Sigmoid colon (tissue), 7 donors: ENCODE data around the gene SLC35E4. TPM values are rescaled to one million over a fixed set of nuclear protein-coding genes. Genes with fewer than 3 reads are reported as not detected.
"Not testable (repeated sequence)": the region's sequence is repeated elsewhere in the genome, so short reads cannot be mapped to it uniquely, and the experiment has no call there.

Experiments used
- DNase-seq: peaks from one replicate; pipeline ENCODE4 v3.0.0-alpha.2; 2019
- H3K27ac ChIP-seq, 4 donors: fragments of 200-600 bp; sonication (generic); one replicate each; pipeline ENCODE4 v1.5.1; 2016 to 2019; ENCODE audit warnings: mild to moderate bottlenecking in 1 of 4
- H3K27me3 ChIP-seq, 3 donors: fragments of 200-600 bp; sonication (generic); one replicate each; pipeline ENCODE4 v1.5.1; 2019; ENCODE audit warnings: mild to moderate bottlenecking in 1 of 3
- H3K36me3 ChIP-seq, 4 donors: fragments of 200-600 bp; sonication (generic); one replicate each; pipeline ENCODE4 v1.5.1; 2016 to 2019
- H3K4me1 ChIP-seq, 4 donors: fragments of 200-600 bp; sonication (generic); one replicate each; pipeline ENCODE4 v1.5.1; 2017 to 2019
- H3K4me3 ChIP-seq, 4 donors: fragments of 200-600 bp; sonication (generic); one replicate each; pipeline ENCODE4 v1.5.1; 2017 to 2019; ENCODE audit warnings: mild to moderate bottlenecking in 2 of 4, moderate library complexity in 1 of 4
- H3K9me3 ChIP-seq, 4 donors: fragments of 200-600 bp in 3 of 4; sonication (generic) in 3 of 4; one replicate each; pipeline versions ENCODE4 v1.5.1 to v1.6.1; 2013 to 2019
- EP300 ChIP-seq, 4 donors: sonication (generic); formaldehyde crosslinking; IDR thresholded peaks; one replicate each; pipeline ENCODE4 v1.6.1; 2017; ENCODE audit warnings: antibody characterized with exemption in 4 of 4
- POLR2A ChIP-seq, 2 donors: fragments of 450-650 bp; IDR thresholded peaks; one replicate each; pipeline ENCODE4 v1.6.1; 2016; ENCODE audit warnings: antibody characterized with exemption in 2 of 2, mild to moderate bottlenecking in 2 of 2, moderate library complexity in 2 of 2
- POLR2AphosphoS5 ChIP-seq, 4 donors: sonication (generic); formaldehyde crosslinking; IDR thresholded peaks; one replicate each; pipeline ENCODE4 v1.6.1; 2017; ENCODE audit warnings: antibody characterized with exemption in 4 of 4
- WGBS, 2 donors: extraction: QIAGEN DNeasy Blood & Tissue Kit; methylation state at CpG; one replicate each; pipeline ENCODE4 v1.1.7; 2013; 5-methylcytosine and 5-hydroxymethylcytosine counted together
- intact Hi-C: fragments of 100-400 bp; cut with DNase I; formaldehyde crosslinking; loops from one replicate; pipeline ENCODE4 v1.15.1; 2023
- polyA plus RNA-seq, 3 donors: library from polyadenylated mRNA; stranded (reverse); fragments of 200-250 nt; gene quantifications; one replicate each; pipeline ENCODE4 v1.2.3, GENCODE V29; 2013
- total RNA-seq, 4 donors: library from RNA; depleted of rRNA; stranded (reverse); fragments of >200 nt; gene quantifications; one replicate each; pipeline ENCODE4 v1.1.0, GENCODE V29; 2016
- TF ChIP-seq, protein P1 (sequence below), 4 experiments: fragments of 450-650 bp in 3 of 4; fragments of 200-600 bp in 1 of 4; IDR thresholded peaks; one replicate each; pipeline ENCODE4 v1.5.1; 2016 to 2019; ENCODE audit warnings: antibody characterized with exemption in 4 of 4, mild to moderate bottlenecking in 3 of 4, moderate library complexity in 2 of 4
- donor health status: healthy with polysubstance abuse.
- donor health status: Bipolar disorder and iron deficiency.
- donor health status: healthy.

Gene SLC35E4
- total and polyA plus RNA-seq, 7 donors: 1.2 to 7.7 (median 5.0) TPM

DNA sequence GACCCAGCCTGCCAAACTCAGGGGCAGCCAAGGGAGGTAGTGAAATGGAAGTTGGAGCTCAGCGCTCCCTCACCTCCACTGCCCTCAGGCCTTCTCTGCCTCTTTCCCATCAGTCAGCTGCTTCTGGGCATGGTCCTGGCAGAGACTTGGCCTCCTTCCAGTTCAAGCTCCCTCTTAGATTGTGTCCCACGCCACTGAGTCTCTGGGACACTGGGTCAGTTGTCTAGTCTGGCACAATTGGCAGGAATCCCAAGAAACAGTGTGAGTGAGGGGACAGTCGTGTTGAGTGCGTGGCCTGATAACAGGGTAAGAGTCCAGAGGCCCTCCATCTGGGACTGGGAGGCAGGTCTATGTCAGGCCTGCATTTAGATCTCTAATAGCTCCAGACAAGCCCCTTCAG lies 7.1 kb upstream of the SLC35E4 start:
- WGBS, 2 donors: 77 to 82% methylated on average over 4 of the region's 4 CpGs
- intact Hi-C loops: no loop called here
- H3K9me3 ChIP-seq: no peaks in the 10 kb centered on the region

DNA sequence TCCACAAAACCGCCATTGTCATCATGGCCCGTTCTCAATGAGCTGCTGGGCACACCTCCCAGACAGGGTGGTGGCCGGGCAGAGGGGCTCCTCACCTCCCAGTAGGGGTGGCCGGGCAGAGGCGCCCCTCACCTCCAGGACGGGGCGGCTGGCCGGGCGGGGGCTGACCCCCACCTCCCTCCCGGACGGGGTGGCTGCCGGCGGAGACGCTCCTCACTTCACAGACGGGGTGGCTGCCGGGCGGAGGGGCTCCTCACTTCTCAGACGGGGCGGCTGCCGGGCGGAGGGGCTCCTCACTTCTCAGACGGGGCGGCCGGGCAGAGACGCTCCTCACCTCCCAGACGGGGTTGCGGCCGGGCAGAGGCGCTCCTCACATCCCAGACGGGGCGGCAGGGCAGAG lies 4.1 kb upstream of the SLC35E4 start:
- DNase-seq, H3K27me3 ChIP-seq, H3K36me3 ChIP-seq, H3K4me3 ChIP-seq, intact Hi-C loops, H3K27ac ChIP-seq, H3K9me3 ChIP-seq: not testable (repeated sequence)
- 93% methylated on average over 18 to 26 of the region's 31 CpGs for WGBS, 2 donors
- H3K4me1 ChIP-seq: peaks cover 0 to 18% (median 15%) of the 10 kb centered on the region in 4 donors

More for the DNA sequence above, 7.1 kb upstream of the SLC35E4 start:
- Histone ChIP-seq H3K27ac (no peak overlapping the region), H3K36me3 (no peaks in the 10 kb centered on the region), H3K27me3 (no peaks in the 10 kb centered on the region), H3K4me3 (no peak overlapping the region), H3K4me1 (no peaks in the 10 kb centered on the region)
- TF ChIP-seq EP300 (IDR thresholded peaks at IDR 0.05) (no peak), POLR2A (IDR thresholded peaks at IDR 0.05) (no peak), POLR2AphosphoS5 (IDR thresholded peaks at IDR 0.05) (no peak)
- TF ChIP-seq, protein P1, sequence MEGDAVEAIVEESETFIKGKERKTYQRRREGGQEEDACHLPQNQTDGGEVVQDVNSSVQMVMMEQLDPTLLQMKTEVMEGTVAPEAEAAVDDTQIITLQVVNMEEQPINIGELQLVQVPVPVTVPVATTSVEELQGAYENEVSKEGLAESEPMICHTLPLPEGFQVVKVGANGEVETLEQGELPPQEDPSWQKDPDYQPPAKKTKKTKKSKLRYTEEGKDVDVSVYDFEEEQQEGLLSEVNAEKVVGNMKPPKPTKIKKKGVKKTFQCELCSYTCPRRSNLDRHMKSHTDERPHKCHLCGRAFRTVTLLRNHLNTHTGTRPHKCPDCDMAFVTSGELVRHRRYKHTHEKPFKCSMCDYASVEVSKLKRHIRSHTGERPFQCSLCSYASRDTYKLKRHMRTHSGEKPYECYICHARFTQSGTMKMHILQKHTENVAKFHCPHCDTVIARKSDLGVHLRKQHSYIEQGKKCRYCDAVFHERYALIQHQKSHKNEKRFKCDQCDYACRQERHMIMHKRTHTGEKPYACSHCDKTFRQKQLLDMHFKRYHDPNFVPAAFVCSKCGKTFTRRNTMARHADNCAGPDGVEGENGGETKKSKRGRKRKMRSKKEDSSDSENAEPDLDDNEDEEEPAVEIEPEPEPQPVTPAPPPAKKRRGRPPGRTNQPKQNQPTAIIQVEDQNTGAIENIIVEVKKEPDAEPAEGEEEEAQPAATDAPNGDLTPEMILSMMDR (IDR thresholded peaks at IDR 0.05): no peak
- DNase-seq: no peak

DNA sequence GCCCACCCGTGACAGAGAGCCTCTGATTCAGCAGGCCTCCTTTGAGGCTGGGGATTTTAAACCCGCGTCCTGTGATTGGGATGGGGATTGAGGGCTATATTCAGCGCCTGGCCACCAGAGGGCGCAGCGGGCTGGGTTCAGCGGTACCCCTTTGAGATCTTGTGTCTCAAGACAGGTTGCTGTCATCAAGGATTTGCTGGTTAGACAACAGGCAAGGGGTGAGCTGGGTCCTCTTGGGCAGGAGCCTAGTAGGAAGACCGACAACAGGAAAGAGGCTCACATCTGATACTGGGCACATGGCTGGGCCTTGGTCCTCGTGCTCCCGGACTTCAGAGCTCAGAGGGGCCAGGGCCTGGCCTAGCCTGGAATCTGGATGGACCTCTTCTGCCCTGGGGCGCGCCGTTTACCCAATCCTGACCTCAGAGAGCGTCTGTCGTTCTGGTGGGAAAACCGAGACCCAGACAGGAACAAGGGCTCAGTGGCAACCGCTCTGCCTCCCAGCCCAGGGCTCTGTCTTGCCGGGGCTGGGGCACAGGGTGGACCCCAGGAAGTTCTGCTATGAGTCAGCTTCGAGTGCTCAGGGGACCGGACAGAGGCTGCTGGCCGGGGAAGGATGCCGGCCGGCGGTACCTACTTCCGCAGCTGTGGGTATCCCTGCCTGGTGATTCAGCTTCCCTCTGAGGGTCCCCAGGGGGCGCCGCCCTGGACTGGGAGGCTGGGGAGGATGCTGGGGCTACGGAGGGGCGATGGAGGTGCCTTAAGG lies 929 bp upstream of the SLC35E4 start:
- Histone ChIP-seq H3K36me3 (no peaks in the 10 kb centered on the region), H3K4me1 (peaks cover 0 to 38% (median 33%) of the 10 kb centered on the region in 4 donors), H3K9me3 (no peaks in the 10 kb centered on the region), H3K27ac (peak overlapping the region; percentile 93 to 98 (median 97)), H3K4me3 (peak overlapping the region in 3 of 4 donors; percentile 59 to 76 (median 63)), H3K27me3 (no peaks in the 10 kb centered on the region)
- 9 to 11% methylated on average over 29 of the region's 29 CpGs for WGBS, 2 donors
- DNase-seq: peak; percentile 94
- intact Hi-C loops: loop anchor here (1.0 to 2.0 kb wide), 4 partner anchors 28 to 286 kb away; partner anchors contain the start of genes OSBP2 and TCN2
- TF ChIP-seq EP300 (IDR thresholded peaks at IDR 0.05) (no peak), POLR2A (IDR thresholded peaks at IDR 0.05) (no peak), POLR2AphosphoS5 (IDR thresholded peaks at IDR 0.05) (peak in 2 of 4 donors; percentile 37 to 45)
- TF ChIP-seq, protein P1 (IDR thresholded peaks at IDR 0.05): peak; percentile 89 to 98 (median 97)

DNA sequence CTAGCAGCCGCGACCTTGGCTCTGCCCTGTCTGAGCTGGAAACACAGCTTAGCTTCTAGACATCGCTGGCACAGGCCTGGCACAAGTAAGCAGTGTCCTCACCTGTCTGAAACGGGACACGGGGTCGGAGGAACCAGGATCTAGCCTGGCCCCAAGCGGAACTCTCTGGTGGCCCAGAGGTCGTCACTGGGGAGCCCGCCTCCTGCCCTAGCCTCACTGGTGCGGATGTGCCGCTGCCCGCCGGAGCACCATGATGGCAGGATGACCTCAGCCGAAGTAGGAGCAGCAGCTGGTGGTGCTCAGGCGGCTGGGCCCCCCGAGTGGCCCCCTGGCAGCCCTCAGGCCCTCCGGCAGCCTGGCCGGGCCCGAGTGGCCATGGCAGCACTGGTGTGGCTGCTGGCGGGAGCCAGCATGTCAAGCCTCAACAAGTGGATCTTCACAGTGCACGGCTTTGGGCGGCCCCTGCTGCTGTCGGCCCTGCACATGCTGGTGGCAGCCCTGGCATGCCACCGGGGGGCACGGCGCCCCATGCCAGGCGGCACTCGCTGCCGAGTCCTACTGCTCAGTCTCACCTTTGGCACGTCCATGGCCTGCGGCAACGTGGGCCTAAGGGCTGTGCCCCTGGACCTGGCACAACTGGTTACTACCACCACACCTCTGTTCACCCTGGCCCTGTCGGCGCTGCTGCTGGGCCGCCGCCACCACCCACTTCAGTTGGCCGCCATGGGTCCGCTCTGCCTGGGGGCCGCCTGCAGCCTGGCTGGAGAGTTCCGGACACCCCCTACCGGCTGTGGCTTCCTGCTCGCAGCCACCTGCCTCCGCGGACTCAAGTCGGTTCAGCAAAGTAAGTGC lies 871 bp downstream of the SLC35E4 start:
- DNase-seq: no peak
- H3K36me3 ChIP-seq: no peaks in the 10 kb centered on the region
- H3K4me3 ChIP-seq: peak overlapping the region; percentile 53 to 76 (median 61)
- peaks cover 0 to 48% (median 34%) of the 10 kb centered on the region in 4 donors for H3K4me1 ChIP-seq
- no peaks in the 10 kb centered on the region for H3K9me3 ChIP-seq
- intact Hi-C loops: loop anchor here (1.0 kb wide), 1 partner anchor 31 kb away; the partner anchor contains the start of gene DUSP18
- 11 to 56% methylated on average over 45 of the region's 45 CpGs for WGBS, 2 donors
- TF ChIP-seq, protein P1 (IDR thresholded peaks at IDR 0.05): no peak
- TF ChIP-seq EP300 (IDR thresholded peaks at IDR 0.05): no peak
- H3K27me3 ChIP-seq: no peaks in the 10 kb centered on the region
- peak overlapping the region; percentile 93 to 98 (median 97) for H3K27ac ChIP-seq

DNA sequence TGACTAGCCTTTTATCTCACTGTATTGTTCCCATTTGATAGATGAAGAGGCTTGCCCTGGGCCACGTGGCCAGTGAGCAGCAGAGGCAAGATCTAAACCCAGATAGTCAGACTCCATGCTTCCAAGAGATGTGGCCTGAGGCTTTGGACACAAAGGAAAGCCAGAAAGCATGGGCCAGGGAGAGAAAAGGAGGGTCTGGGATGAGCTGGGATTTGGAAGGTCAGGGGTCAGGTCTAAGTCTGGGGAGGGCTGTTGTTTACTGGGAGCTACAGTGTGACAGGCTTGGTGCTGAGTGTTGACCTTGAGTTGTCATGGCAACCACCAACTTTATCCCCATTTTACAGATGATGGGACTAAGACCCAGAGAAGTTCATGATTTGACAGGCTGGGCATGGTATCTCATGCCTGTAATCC lies 2.1 kb downstream of the SLC35E4 start:
- no peak for DNase-seq
- 54 to 81% methylated on average over 1 of the region's 1 CpG for WGBS, 2 donors
- Histone ChIP-seq H3K27me3 (no peaks in the 10 kb centered on the region), H3K36me3 (no peaks in the 10 kb centered on the region), H3K9me3 (no peaks in the 10 kb centered on the region), H3K27ac (no peak overlapping the region), H3K4me3 (peak overlapping the region in 2 of 4 donors; percentile 63 to 76), H3K4me1 (peaks cover 0 to 48% (median 34%) of the 10 kb centered on the region in 4 donors)
- intact Hi-C loops: no loop called here
- TF ChIP-seq, protein P1 (IDR thresholded peaks at IDR 0.05): no peak
- TF ChIP-seq POLR2A (IDR thresholded peaks at IDR 0.05) (no peak), EP300 (IDR thresholded peaks at IDR 0.05) (no peak), POLR2AphosphoS5 (IDR thresholded peaks at IDR 0.05) (no peak)
